ENCODE data around the gene IHH. TPM values are rescaled to one million over a fixed set of nuclear protein-coding genes. Genes with fewer than 3 reads are reported as not detected.
A peak's percentile ranks its signal among the peaks of the same experiment; 100 is the strongest.

Gene IHH
- total and polyA plus RNA-seq, 5 donors from 2014 or later: not detected

- H3K4me1 Mint-ChIP-seq: peaks cover 0 to 35% (median 3%) of the 10 kb centered on the region in 4 donors
- Histone ChIP-seq H3K27me3 (ENCODE audit: control insufficient read depth, insufficient read depth, low read length) (peaks cover 26% of the 10 kb centered on the region), H3K4me3 (ENCODE audit: low read depth, low read length) (no peak overlapping the region), H3K4me1 (ENCODE audit: control insufficient read depth, insufficient read depth, low read length, poor library complexity, severe bottlenecking) (peaks cover 37% of the 10 kb centered on the region), H3K27ac (ENCODE audit: insufficient read depth, low read length, poor library complexity, severe bottlenecking) (no peak overlapping the region), H3K9me3 (ENCODE audit: control insufficient read depth in 2 of 2, low read length in 2 of 2) (no peaks in the 10 kb centered on the region), H3K36me3 (ENCODE audit: control insufficient read depth, insufficient read depth, low read length) (no peaks in the 10 kb centered on the region)
- H3K27me3 Mint-ChIP-seq: peaks cover 74% of the 10 kb centered on the region
- ATAC-seq (ENCODE audit: low read depth in 2 of 2) (no peak), DNase-seq (no peak)
- H3K36me3 Mint-ChIP-seq: no peaks in the 10 kb centered on the region
- H3K4me3 Mint-ChIP-seq: peak overlapping the region in 1 of 4 donors; percentile 58
- H3K9me3 Mint-ChIP-seq: no peaks in the 10 kb centered on the region
- H3K27ac Mint-ChIP-seq: no peak overlapping the region
Observed at GRCh38 chr2:219058541-219059374, 2.0 kb downstream of the IHH start.

GRCh38 chr2:219057709-219058540 is 2.8 kb downstream of the IHH start:
- H3K27ac Mint-ChIP-seq: no peak overlapping the region
- Histone ChIP-seq H3K27ac (ENCODE audit: insufficient read depth, low read length, poor library complexity, severe bottlenecking) (no peak overlapping the region), H3K4me3 (ENCODE audit: low read depth, low read length) (no peak overlapping the region), H3K36me3 (ENCODE audit: control insufficient read depth, insufficient read depth, low read length) (no peaks in the 10 kb centered on the region), H3K9me3 (ENCODE audit: control insufficient read depth in 2 of 2, low read length in 2 of 2) (no peaks in the 10 kb centered on the region), H3K27me3 (ENCODE audit: control insufficient read depth, insufficient read depth, low read length) (peaks cover 26% of the 10 kb centered on the region), H3K4me1 (ENCODE audit: control insufficient read depth, insufficient read depth, low read length, poor library complexity, severe bottlenecking) (peaks cover 37% of the 10 kb centered on the region)
- H3K36me3 Mint-ChIP-seq: no peaks in the 10 kb centered on the region
- no peaks in the 10 kb centered on the region for H3K9me3 Mint-ChIP-seq
- H3K4me3 Mint-ChIP-seq: peak overlapping the region in 3 of 4 donors; percentile 21 to 66 (median 64)
- ATAC-seq (ENCODE audit: low read depth in 2 of 2): peak; percentile 88 to 93
- peaks cover 66% of the 10 kb centered on the region for H3K27me3 Mint-ChIP-seq
- peaks cover 0 to 35% (median 3%) of the 10 kb centered on the region in 4 donors for H3K4me1 Mint-ChIP-seq
- peak; percentile 62 to 73 (median 72) for DNase-seq

- H3K4me3 Mint-ChIP-seq: peak overlapping the region in 1 of 4 donors; percentile 24
Observed at GRCh38 chr2:219056896-219057708, 3.6 kb downstream of the IHH start.

GRCh38 chr2:219056176-219056895 is 4.4 kb downstream of the IHH start:
- peaks cover 61% of the 10 kb centered on the region for H3K27me3 Mint-ChIP-seq
- H3K4me1 Mint-ChIP-seq: peaks cover 0 to 31% (median 3%) of the 10 kb centered on the region in 4 donors
- Histone ChIP-seq H3K27ac (ENCODE audit: insufficient read depth, low read length, poor library complexity, severe bottlenecking) (no peak overlapping the region), H3K4me3 (ENCODE audit: low read depth, low read length) (no peak overlapping the region), H3K36me3 (ENCODE audit: control insufficient read depth, insufficient read depth, low read length) (no peaks in the 10 kb centered on the region), H3K4me1 (ENCODE audit: control insufficient read depth, insufficient read depth, low read length, poor library complexity, severe bottlenecking) (peaks cover 37% of the 10 kb centered on the region), H3K27me3 (ENCODE audit: control insufficient read depth, insufficient read depth, low read length) (peaks cover 13% of the 10 kb centered on the region), H3K9me3 (ENCODE audit: control insufficient read depth in 2 of 2, low read length in 2 of 2) (no peaks in the 10 kb centered on the region)
- ATAC-seq (ENCODE audit: low read depth in 2 of 2) (no peak), DNase-seq (no peak)
- H3K27ac Mint-ChIP-seq: no peak overlapping the region
- no peak overlapping the region for H3K4me3 Mint-ChIP-seq
- no peaks in the 10 kb centered on the region for H3K9me3 Mint-ChIP-seq
- no peaks in the 10 kb centered on the region for H3K36me3 Mint-ChIP-seq

More at GRCh38 chr2:219056896-219057708, 3.6 kb downstream of the IHH start:
- no peak for ATAC-seq (ENCODE audit: low read depth in 2 of 2)
- Histone ChIP-seq H3K9me3 (ENCODE audit: control insufficient read depth in 2 of 2, low read length in 2 of 2) (no peaks in the 10 kb centered on the region), H3K27ac (ENCODE audit: insufficient read depth, low read length, poor library complexity, severe bottlenecking) (no peak overlapping the region), H3K27me3 (ENCODE audit: control insufficient read depth, insufficient read depth, low read length) (peaks cover 20% of the 10 kb centered on the region), H3K36me3 (ENCODE audit: control insufficient read depth, insufficient read depth, low read length) (no peaks in the 10 kb centered on the region), H3K4me3 (ENCODE audit: low read depth, low read length) (no peak overlapping the region), H3K4me1 (ENCODE audit: control insufficient read depth, insufficient read depth, low read length, poor library complexity, severe bottlenecking) (peaks cover 37% of the 10 kb centered on the region)
- Mint-ChIP-seq H3K27me3 (peaks cover 65% of the 10 kb centered on the region), H3K4me1 (peaks cover 0 to 35% (median 3%) of the 10 kb centered on the region in 4 donors), H3K27ac (no peak overlapping the region), H3K36me3 (no peaks in the 10 kb centered on the region), H3K9me3 (no peaks in the 10 kb centered on the region)
- no peak for DNase-seq

DNA sequence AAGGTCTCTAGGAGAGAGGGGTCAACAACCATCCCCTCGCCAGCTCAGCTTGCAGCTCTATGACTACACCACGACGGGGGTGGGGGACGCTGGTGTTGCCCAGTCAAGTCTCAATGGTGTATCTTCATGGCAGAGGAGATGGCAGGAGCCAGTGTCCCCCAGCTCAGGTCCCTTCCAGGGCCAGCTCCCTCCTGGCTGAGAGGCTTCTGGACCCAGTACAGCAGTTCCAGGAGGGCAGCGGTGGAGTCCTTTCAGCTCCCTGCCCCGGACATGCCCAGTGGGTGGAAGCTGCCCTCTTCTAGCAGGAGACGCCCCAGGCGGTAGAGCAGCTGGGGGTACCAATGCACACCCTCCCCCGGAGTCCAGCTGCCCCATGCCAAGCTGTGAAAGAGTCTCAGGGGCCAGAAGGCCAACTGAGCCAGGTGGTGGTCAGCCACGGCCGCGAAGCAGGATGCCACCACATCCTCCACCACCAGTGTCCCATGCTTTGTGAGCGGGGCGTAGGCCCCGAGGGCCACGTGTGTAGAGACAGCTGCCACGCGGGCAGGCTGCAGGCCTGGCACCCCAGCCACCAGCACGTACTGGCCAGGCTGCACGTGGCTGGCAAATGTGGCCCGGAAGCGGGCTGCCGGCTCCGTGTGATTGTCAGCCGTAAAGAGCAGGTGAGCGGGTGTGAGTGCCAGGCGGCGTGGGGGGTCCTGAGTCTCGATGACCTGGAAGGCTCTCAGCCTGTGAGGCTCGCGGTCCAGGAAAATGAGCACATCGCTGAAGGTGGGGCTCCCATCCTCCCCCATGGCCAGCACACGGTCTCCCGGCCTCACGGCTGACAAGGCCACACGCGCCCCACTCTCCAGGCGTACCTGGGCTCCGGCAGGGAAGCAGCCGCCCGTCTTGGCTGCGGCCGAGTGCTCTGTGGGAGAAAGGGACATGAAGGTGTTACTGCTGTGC is 5.5 kb downstream of the IHH start:
- H3K27me3 Mint-ChIP-seq: peaks cover 63% of the 10 kb centered on the region
- no peak overlapping the region for H3K27ac Mint-ChIP-seq
- no peaks in the 10 kb centered on the region for H3K9me3 ChIP-seq (ENCODE audit: control insufficient read depth in 2 of 2, low read length in 2 of 2)
- H3K27ac ChIP-seq (ENCODE audit: insufficient read depth, low read length, poor library complexity, severe bottlenecking): no peak overlapping the region
- ATAC-seq (ENCODE audit: low read depth in 2 of 2): no peak
- H3K27me3 ChIP-seq (ENCODE audit: control insufficient read depth, insufficient read depth, low read length): peaks cover 11% of the 10 kb centered on the region
- H3K36me3 ChIP-seq (ENCODE audit: control insufficient read depth, insufficient read depth, low read length): no peaks in the 10 kb centered on the region
- no peak overlapping the region for H3K4me3 ChIP-seq (ENCODE audit: low read depth, low read length)
- H3K36me3 Mint-ChIP-seq: no peaks in the 10 kb centered on the region
- H3K4me1 Mint-ChIP-seq: peaks cover 0 to 29% (median 3%) of the 10 kb centered on the region in 4 donors
- H3K9me3 Mint-ChIP-seq: no peaks in the 10 kb centered on the region
- peaks cover 32% of the 10 kb centered on the region for H3K4me1 ChIP-seq (ENCODE audit: control insufficient read depth, insufficient read depth, low read length, poor library complexity, severe bottlenecking)
- no peak for DNase-seq
- H3K4me3 Mint-ChIP-seq: no peak overlapping the region

DNA sequence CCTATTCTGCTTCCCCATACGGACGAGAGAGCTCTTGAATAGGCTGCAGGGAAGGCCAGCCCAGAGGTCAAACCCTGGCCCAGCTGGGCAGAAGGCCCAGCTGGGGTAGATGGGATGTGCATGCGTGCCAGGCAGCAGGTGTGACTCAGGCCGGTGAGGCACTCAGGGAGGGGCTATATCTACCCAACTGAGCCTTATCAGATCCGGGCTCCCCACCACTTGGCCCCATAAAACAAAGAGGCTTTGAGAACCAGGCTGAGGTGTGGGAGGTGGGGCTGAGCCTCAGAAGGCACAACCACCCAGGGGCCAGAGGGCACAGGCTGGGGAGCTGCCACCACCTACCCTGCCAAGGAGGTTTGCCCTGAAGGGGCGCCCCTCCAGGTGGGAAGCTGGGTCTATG is 11.4 kb downstream of the IHH start:
- no peak overlapping the region for H3K4me3 ChIP-seq (ENCODE audit: low read depth, low read length)
- no peaks in the 10 kb centered on the region for H3K9me3 ChIP-seq (ENCODE audit: control insufficient read depth in 2 of 2, low read length in 2 of 2)
- DNase-seq (no peak), ATAC-seq (ENCODE audit: low read depth in 2 of 2) (no peak)
- H3K4me1 ChIP-seq (ENCODE audit: control insufficient read depth, insufficient read depth, low read length, poor library complexity, severe bottlenecking): no peaks in the 10 kb centered on the region
- Mint-ChIP-seq H3K9me3 (peaks cover 0 to 2% (median 0%) of the 10 kb centered on the region in 7 donors), H3K4me3 (no peak overlapping the region), H3K4me1 (peaks cover 0 to 2% (median 0%) of the 10 kb centered on the region in 4 donors), H3K36me3 (no peaks in the 10 kb centered on the region), H3K27me3 (peaks cover 46% of the 10 kb centered on the region), H3K27ac (no peak overlapping the region)
- H3K27me3 ChIP-seq (ENCODE audit: control insufficient read depth, insufficient read depth, low read length): peaks cover 13% of the 10 kb centered on the region
- no peak overlapping the region for H3K27ac ChIP-seq (ENCODE audit: insufficient read depth, low read length, poor library complexity, severe bottlenecking)
- H3K36me3 ChIP-seq (ENCODE audit: control insufficient read depth, insufficient read depth, low read length): no peaks in the 10 kb centered on the region

Measured in CD4-positive, CD25-positive, alpha-beta regulatory T cell (primary cell).